GM12874 (cell line): Measurements from ENCODE around the gene ITIH3.

Source experiments
- TF ChIP-seq, protein P1 (sequence below): IDR thresholded peaks from 2 replicates; pipeline ENCODE4 v1.5.1; 2011; ENCODE audit warnings: low read depth, mild to moderate bottlenecking, control low read depth, low read length, moderate library complexity; ENCODE audit not compliant: insufficient read depth

ITIH3 gene

DNA sequence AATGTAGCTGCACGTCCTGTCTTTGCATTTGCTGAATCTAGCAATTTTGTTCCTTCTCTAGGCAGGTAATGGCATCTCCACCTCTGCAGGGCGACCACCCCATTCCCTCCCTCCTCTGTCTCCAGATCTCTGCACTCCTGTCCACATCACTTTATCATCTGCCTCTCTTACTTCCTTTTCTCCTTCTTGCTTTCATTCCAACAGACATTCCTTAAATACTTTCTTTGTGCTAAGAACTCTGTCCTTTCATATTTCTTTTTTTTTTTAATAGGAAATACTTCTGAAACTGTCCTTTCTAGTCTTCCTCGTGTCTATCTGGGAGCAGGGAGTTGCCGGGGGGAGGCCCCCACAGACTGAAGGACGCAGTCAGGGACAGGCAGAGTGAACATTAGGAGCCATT is 7.2 kb downstream of the ITIH3 start:
- TF ChIP-seq, protein P1, sequence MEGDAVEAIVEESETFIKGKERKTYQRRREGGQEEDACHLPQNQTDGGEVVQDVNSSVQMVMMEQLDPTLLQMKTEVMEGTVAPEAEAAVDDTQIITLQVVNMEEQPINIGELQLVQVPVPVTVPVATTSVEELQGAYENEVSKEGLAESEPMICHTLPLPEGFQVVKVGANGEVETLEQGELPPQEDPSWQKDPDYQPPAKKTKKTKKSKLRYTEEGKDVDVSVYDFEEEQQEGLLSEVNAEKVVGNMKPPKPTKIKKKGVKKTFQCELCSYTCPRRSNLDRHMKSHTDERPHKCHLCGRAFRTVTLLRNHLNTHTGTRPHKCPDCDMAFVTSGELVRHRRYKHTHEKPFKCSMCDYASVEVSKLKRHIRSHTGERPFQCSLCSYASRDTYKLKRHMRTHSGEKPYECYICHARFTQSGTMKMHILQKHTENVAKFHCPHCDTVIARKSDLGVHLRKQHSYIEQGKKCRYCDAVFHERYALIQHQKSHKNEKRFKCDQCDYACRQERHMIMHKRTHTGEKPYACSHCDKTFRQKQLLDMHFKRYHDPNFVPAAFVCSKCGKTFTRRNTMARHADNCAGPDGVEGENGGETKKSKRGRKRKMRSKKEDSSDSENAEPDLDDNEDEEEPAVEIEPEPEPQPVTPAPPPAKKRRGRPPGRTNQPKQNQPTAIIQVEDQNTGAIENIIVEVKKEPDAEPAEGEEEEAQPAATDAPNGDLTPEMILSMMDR, result no peak

DNA sequence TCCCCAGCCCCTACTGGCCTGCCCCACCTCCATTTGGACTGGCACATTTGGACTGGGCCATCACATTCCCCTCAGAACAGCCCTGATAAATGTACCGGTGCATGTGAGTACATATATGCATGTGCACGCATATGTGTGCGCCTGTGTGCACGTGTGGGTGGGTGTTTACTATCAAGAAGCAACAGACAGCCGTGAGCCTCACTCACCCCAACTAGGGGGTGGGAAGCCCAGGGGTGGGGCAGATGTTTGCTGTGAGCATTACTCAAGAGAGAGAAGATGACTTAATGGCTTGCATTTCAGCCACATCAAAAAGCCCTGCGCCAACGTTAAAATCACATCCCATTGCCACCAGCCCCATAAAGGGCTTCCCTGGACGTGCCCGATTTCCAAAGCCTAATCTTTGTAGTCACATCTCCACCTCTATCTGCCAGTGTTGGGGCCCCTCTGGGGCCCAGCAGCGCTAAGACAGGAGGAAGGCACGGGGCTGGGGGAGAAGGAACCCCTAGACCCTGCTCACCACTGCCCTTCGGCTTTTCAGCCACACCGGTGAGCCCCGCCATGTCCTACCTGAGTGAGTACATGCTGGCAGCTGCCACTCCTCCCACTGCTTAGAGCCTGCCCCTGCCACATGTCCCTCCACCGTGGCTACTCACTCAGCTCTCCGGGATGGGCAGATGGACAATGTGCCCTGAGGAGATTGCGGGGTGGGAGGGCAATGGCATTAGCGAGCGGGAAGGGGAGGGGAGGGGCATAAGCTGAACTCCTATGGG is 10.9 kb downstream of the ITIH3 start:
- TF ChIP-seq, protein P1, result no peak

DNA sequence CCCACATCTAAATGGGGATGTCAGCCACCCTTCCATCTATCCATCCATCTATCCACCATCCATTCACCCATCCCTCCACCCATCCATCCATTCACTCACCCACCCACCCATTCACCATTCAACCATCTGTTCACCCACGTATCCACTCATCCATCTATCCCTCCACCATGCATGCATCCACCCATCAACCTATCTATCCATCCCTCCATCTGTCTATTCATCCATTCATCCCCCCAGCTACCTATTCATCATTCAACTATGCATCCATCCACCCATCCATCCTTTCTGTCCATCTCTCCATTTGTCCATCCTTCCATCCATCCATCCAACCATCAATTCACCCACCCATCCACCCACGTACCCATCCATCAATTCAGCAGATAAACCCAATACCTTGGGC is 14.6 kb downstream of the ITIH3 start:
- TF ChIP-seq, protein P1, result no peak

DNA sequence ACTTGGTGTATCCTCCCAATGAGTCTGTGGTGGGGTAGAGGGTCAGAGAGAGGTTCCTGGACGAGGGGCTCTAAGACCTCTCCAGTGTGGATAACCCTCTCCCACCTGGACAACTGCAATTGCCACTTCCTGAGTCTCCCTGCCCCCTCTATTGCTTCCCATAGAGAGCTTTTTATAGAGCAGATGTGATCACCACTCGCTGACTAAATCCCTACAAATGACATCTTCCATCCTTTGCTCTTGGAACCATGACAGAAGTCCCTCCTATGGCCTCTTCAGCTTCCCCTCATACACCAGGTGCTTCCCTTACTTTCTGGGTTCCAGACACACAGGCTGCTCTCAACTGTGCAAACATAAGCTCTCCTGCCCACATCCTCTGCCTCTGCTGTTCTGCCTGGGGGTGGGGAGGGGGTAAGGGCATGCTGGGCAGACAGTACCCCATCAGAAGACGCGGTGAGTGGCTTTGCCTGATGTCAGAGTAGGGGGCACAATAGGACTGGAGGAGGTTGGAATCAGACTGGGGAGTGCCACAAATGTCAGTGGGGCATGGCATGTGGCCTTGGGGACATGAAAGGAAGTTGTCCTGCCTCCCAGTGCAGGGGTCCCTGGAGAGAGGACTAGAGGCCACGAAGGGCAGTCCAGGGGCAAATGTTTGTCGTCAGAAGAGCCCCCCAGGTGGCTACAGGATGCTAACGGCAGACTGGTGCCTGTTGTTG is 15.2 kb downstream of the ITIH3 start:
- TF ChIP-seq, protein P1, result no peak

DNA sequence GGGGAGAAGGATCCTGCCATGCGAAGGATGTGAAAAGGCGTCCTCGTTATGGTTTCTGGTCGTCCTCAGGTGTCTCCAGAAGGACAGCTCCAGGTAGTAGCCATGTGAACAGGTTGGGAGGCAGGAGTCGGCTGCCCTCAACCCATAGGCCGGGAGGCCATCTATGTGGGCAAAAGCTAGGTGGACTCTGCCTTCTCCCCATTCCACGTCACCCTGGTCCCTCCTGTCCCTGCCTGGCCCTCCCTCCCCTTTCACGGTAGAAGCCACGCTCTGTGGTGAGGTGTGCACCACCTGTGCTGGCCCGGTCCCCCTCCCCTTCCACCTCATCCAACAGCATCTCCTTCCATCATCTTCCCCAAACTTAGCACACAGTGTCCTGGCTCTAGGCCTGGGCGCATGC is 16.3 kb downstream of the ITIH3 start:
- TF ChIP-seq, protein P1, result no peak

- TF ChIP-seq, protein P1, result no peak
These were observed 16.9 kb downstream of the ITIH3 start for GRCh38 chr3:52811452-52812011.

- TF ChIP-seq, protein P1, result no peak
These were observed 19.2 kb downstream of the ITIH3 start for GRCh38 chr3:52813810-52814209.
